DOHH2 (cell line): ENCODE measurements around the gene RANBP3.

Experiments
- H3F3A ChIP-seq: fragments of 200-600 bp; sonication (generic), shearing (Covaris generic); 2 replicates; pipeline ENCODE4 v1.6.0; 2016; ENCODE audit warnings: antibody characterized with exemption, mild to moderate bottlenecking; ENCODE audit not compliant: control insufficient read depth, insufficient read depth
- H3K27ac ChIP-seq: fragments of 200-600 bp; sonication (generic); 2 replicates; pipeline ENCODE4 v1.5.1; 2014; ENCODE audit warnings: low read depth, mild to moderate bottlenecking, low read length, moderate library complexity
- H3K27me3 ChIP-seq: fragments of 200-600 bp; sonication (generic); 2 replicates; pipeline ENCODE4 v1.6.1; 2014; ENCODE audit warnings: mild to moderate bottlenecking, low read length, mixed read lengths; ENCODE audit not compliant: control insufficient read depth
- H3K36me3 ChIP-seq: fragments of 200-600 bp; sonication (generic); 2 replicates; pipeline ENCODE4 v1.6.1; 2014; ENCODE audit warnings: mild to moderate bottlenecking, low read length, moderate library complexity, mixed read lengths; ENCODE audit not compliant: control insufficient read depth
- H3K4me1 ChIP-seq: fragments of 200-600 bp; sonication (generic); 2 replicates; pipeline ENCODE4 v1.6.1; 2014; ENCODE audit warnings: mild to moderate bottlenecking, low read length, mixed read lengths; ENCODE audit not compliant: control insufficient read depth
- H3K4me2 ChIP-seq: fragments of 200-600 bp; sonication (generic); 2 replicates; pipeline ENCODE4 v1.6.0; 2014; ENCODE audit warnings: mild to moderate bottlenecking, low read length, moderate library complexity
- H3K4me3 ChIP-seq: fragments of 200-600 bp; sonication (generic); 2 replicates; pipeline ENCODE4 v1.5.1; 2014; ENCODE audit warnings: mild to moderate bottlenecking, low read length, mixed read lengths
- H3K79me2 ChIP-seq: fragments of 200-600 bp; sonication (generic); 2 replicates; pipeline ENCODE4 v1.6.1; 2014; ENCODE audit warnings: mild to moderate bottlenecking, low read length, mixed read lengths; ENCODE audit not compliant: control insufficient read depth
- H3K9me2 ChIP-seq: fragments of 200-600 bp; sonication (generic); replicated peaks from 2 replicates; pipeline ENCODE4 v1.6.1; 2014; ENCODE audit warnings: mild to moderate bottlenecking, low read length, mixed read lengths; ENCODE audit not compliant: control insufficient read depth
- H3K9me3 ChIP-seq: fragments of 200-600 bp; sonication (generic); 2 replicates; pipeline ENCODE4 v1.6.1; 2014; ENCODE audit warnings: antibody characterized with exemption, low read length, mixed read lengths; ENCODE audit not compliant: control insufficient read depth, insufficient read depth
- H4K20me1 ChIP-seq: fragments of 200-600 bp; sonication (generic); 2 replicates; pipeline ENCODE4 v1.6.0; 2014; ENCODE audit warnings: low read depth, mild to moderate bottlenecking, antibody characterized with exemption, low read length, moderate library complexity; ENCODE audit not compliant: control insufficient read depth, insufficient read depth
- CTCF ChIP-seq: fragments of 200-600 bp; sonication (generic); IDR thresholded peaks from one replicate; pipeline ENCODE4 v1.5.1; 2014; ENCODE audit warnings: antibody characterized with exemption, mild to moderate bottlenecking, low read depth, low read length; ENCODE audit not compliant: poor library complexity, severe bottlenecking
- EZH2phosphoT487 ChIP-seq: fragments of 200-600 bp; sonication (generic); IDR thresholded peaks from 2 replicates; pipeline ENCODE4 v1.6.1; 2017; ENCODE audit warnings: borderline replicate concordance, mild to moderate bottlenecking, antibody characterized with exemption, low read length, moderate library complexity, mixed read lengths

RANBP3 gene

GRCh38 chr19:5933391-5934068 is 44.4 kb downstream of the RANBP3 start:
- peaks cover 71% of the 10 kb centered on the region for H3K36me3 ChIP-seq
- no peak overlapping the region for H3K4me3 ChIP-seq
- H3K4me2 ChIP-seq: no peak overlapping the region
- H3K27me3 ChIP-seq: no peaks in the 10 kb centered on the region
- H3K27ac ChIP-seq: no peak overlapping the region
- no peaks in the 10 kb centered on the region for H3K9me2 ChIP-seq
- H3K79me2 ChIP-seq: peaks cover 21% of the 10 kb centered on the region
- H3K9me3 ChIP-seq: no peaks in the 10 kb centered on the region
- H3F3A ChIP-seq: no peaks in the 10 kb centered on the region
- H3K4me1 ChIP-seq: no peaks in the 10 kb centered on the region
- no peaks in the 10 kb centered on the region for H4K20me1 ChIP-seq
- no peak for TF ChIP-seq EZH2phosphoT487
- TF ChIP-seq CTCF: no peak

GRCh38 chr19:5932609-5933262 is 45.2 kb downstream of the RANBP3 start:
- Histone ChIP-seq H3K27me3 (no peaks in the 10 kb centered on the region), H3K79me2 (peaks cover 18% of the 10 kb centered on the region), H3K4me2 (no peak overlapping the region), H3F3A (no peaks in the 10 kb centered on the region), H3K4me1 (no peaks in the 10 kb centered on the region), H3K4me3 (no peak overlapping the region), H3K27ac (no peak overlapping the region), H4K20me1 (no peaks in the 10 kb centered on the region), H3K36me3 (peaks cover 77% of the 10 kb centered on the region), H3K9me2 (no peaks in the 10 kb centered on the region), H3K9me3 (no peaks in the 10 kb centered on the region)
- TF ChIP-seq EZH2phosphoT487: no peak
- no peak for TF ChIP-seq CTCF

- H3K4me2 ChIP-seq: no peak overlapping the region
- H3F3A ChIP-seq: no peaks in the 10 kb centered on the region
- H3K4me3 ChIP-seq: no peak overlapping the region
- no peaks in the 10 kb centered on the region for H3K27me3 ChIP-seq
- TF ChIP-seq CTCF: no peak
- no peak for TF ChIP-seq EZH2phosphoT487
- no peaks in the 10 kb centered on the region for H3K9me2 ChIP-seq
- no peaks in the 10 kb centered on the region for H3K4me1 ChIP-seq
- H4K20me1 ChIP-seq: no peaks in the 10 kb centered on the region
- no peaks in the 10 kb centered on the region for H3K9me3 ChIP-seq
- peaks cover 13% of the 10 kb centered on the region for H3K79me2 ChIP-seq
- peaks cover 77% of the 10 kb centered on the region for H3K36me3 ChIP-seq
- H3K27ac ChIP-seq: no peak overlapping the region
These were observed 45.8 kb downstream of the RANBP3 start for GRCh38 chr19:5932146-5932545.
